DOHH2 (cell line): ENCODE data around the gene SEMA3E.
"Not testable (repeated sequence)": the region's sequence is repeated elsewhere in the genome, so short reads cannot be mapped to it uniquely, and the experiment has no call there.

ENCODE experiments used
- H3F3A ChIP-seq: fragments of 200-600 bp; sonication (generic), shearing (Covaris generic); 2 replicates; pipeline ENCODE4 v1.6.0; 2016; ENCODE audit warnings: antibody characterized with exemption, mild to moderate bottlenecking; ENCODE audit not compliant: control insufficient read depth, insufficient read depth
- H3K27ac ChIP-seq: fragments of 200-600 bp; sonication (generic); 2 replicates; pipeline ENCODE4 v1.5.1; 2014; ENCODE audit warnings: low read depth, mild to moderate bottlenecking, low read length, moderate library complexity
- H3K27me3 ChIP-seq: fragments of 200-600 bp; sonication (generic); 2 replicates; pipeline ENCODE4 v1.6.1; 2014; ENCODE audit warnings: mild to moderate bottlenecking, low read length, mixed read lengths; ENCODE audit not compliant: control insufficient read depth
- H3K36me3 ChIP-seq: fragments of 200-600 bp; sonication (generic); 2 replicates; pipeline ENCODE4 v1.6.1; 2014; ENCODE audit warnings: mild to moderate bottlenecking, low read length, moderate library complexity, mixed read lengths; ENCODE audit not compliant: control insufficient read depth
- H3K4me1 ChIP-seq: fragments of 200-600 bp; sonication (generic); 2 replicates; pipeline ENCODE4 v1.6.1; 2014; ENCODE audit warnings: mild to moderate bottlenecking, low read length, mixed read lengths; ENCODE audit not compliant: control insufficient read depth
- H3K4me2 ChIP-seq: fragments of 200-600 bp; sonication (generic); 2 replicates; pipeline ENCODE4 v1.6.0; 2014; ENCODE audit warnings: mild to moderate bottlenecking, low read length, moderate library complexity
- H3K4me3 ChIP-seq: fragments of 200-600 bp; sonication (generic); 2 replicates; pipeline ENCODE4 v1.5.1; 2014; ENCODE audit warnings: mild to moderate bottlenecking, low read length, mixed read lengths
- H3K79me2 ChIP-seq: fragments of 200-600 bp; sonication (generic); 2 replicates; pipeline ENCODE4 v1.6.1; 2014; ENCODE audit warnings: mild to moderate bottlenecking, low read length, mixed read lengths; ENCODE audit not compliant: control insufficient read depth
- H3K9me2 ChIP-seq: fragments of 200-600 bp; sonication (generic); replicated peaks from 2 replicates; pipeline ENCODE4 v1.6.1; 2014; ENCODE audit warnings: mild to moderate bottlenecking, low read length, mixed read lengths; ENCODE audit not compliant: control insufficient read depth
- H3K9me3 ChIP-seq: fragments of 200-600 bp; sonication (generic); 2 replicates; pipeline ENCODE4 v1.6.1; 2014; ENCODE audit warnings: antibody characterized with exemption, low read length, mixed read lengths; ENCODE audit not compliant: control insufficient read depth, insufficient read depth
- H4K20me1 ChIP-seq: fragments of 200-600 bp; sonication (generic); 2 replicates; pipeline ENCODE4 v1.6.0; 2014; ENCODE audit warnings: low read depth, mild to moderate bottlenecking, antibody characterized with exemption, low read length, moderate library complexity; ENCODE audit not compliant: control insufficient read depth, insufficient read depth
- CTCF ChIP-seq: fragments of 200-600 bp; sonication (generic); IDR thresholded peaks from one replicate; pipeline ENCODE4 v1.5.1; 2014; ENCODE audit warnings: antibody characterized with exemption, mild to moderate bottlenecking, low read depth, low read length; ENCODE audit not compliant: poor library complexity, severe bottlenecking
- EZH2phosphoT487 ChIP-seq: fragments of 200-600 bp; sonication (generic); IDR thresholded peaks from 2 replicates; pipeline ENCODE4 v1.6.1; 2017; ENCODE audit warnings: borderline replicate concordance, mild to moderate bottlenecking, antibody characterized with exemption, low read length, moderate library complexity, mixed read lengths

The SEMA3E gene

GRCh38 chr7:83446102-83446669 is 202.8 kb downstream of the SEMA3E start:
- Histone ChIP-seq H4K20me1 (no peaks in the 10 kb centered on the region), H3K4me3 (no peak overlapping the region), H3K27me3 (no peaks in the 10 kb centered on the region), H3K9me3 (no peaks in the 10 kb centered on the region), H3K27ac (no peak overlapping the region), H3K36me3 (no peaks in the 10 kb centered on the region), H3K9me2 (no peaks in the 10 kb centered on the region), H3K4me2 (no peak overlapping the region), H3K79me2 (no peaks in the 10 kb centered on the region), H3F3A (no peaks in the 10 kb centered on the region), H3K4me1 (no peaks in the 10 kb centered on the region)
- TF ChIP-seq EZH2phosphoT487 (no peak), CTCF (no peak)

- Histone ChIP-seq H3K9me2 (no peaks in the 10 kb centered on the region), H3F3A (no peaks in the 10 kb centered on the region), H4K20me1 (no peaks in the 10 kb centered on the region), H3K27me3 (no peaks in the 10 kb centered on the region), H3K4me2 (no peak overlapping the region), H3K79me2 (no peaks in the 10 kb centered on the region), H3K4me3 (no peak overlapping the region), H3K27ac (no peak overlapping the region), H3K9me3 (no peaks in the 10 kb centered on the region), H3K36me3 (no peaks in the 10 kb centered on the region), H3K4me1 (no peaks in the 10 kb centered on the region)
- TF ChIP-seq CTCF (no peak), EZH2phosphoT487 (no peak)
Observed at GRCh38 chr7:83442911-83443310, 206.0 kb downstream of the SEMA3E start.

- H3K27ac ChIP-seq: no peak overlapping the region
- no peaks in the 10 kb centered on the region for H4K20me1 ChIP-seq
- TF ChIP-seq CTCF: no peak
- no peak for TF ChIP-seq EZH2phosphoT487
- H3K79me2 ChIP-seq: no peaks in the 10 kb centered on the region
- no peaks in the 10 kb centered on the region for H3K9me3 ChIP-seq
- no peaks in the 10 kb centered on the region for H3K27me3 ChIP-seq
- no peaks in the 10 kb centered on the region for H3K36me3 ChIP-seq
- no peak overlapping the region for H3K4me2 ChIP-seq
- H3K9me2 ChIP-seq: no peaks in the 10 kb centered on the region
- no peak overlapping the region for H3K4me3 ChIP-seq
- H3K4me1 ChIP-seq: no peaks in the 10 kb centered on the region
- H3F3A ChIP-seq: no peaks in the 10 kb centered on the region
Observed at GRCh38 chr7:83439026-83439425, 209.9 kb downstream of the SEMA3E start.

GRCh38 chr7:83430289-83430688 is 218.7 kb downstream of the SEMA3E start:
- not testable (repeated sequence) for H3K4me2 ChIP-seq, H4K20me1 ChIP-seq, H3K9me2 ChIP-seq, H3F3A ChIP-seq, H3K9me3 ChIP-seq, H3K27me3 ChIP-seq, H3K79me2 ChIP-seq, H3K4me1 ChIP-seq, H3K4me3 ChIP-seq, H3K36me3 ChIP-seq, H3K27ac ChIP-seq
